WTC11 (cell line): ENCODE results near the gene MORN5. TPM values are rescaled to one million over a fixed set of nuclear protein-coding genes. Genes with fewer than 3 reads are reported as not detected.

Source experiments
- ATAC-seq: fragments of 200-7000 bp; cut with Tn5 transposase; 2 replicates; pipeline ENCODE4 v1.10.0; 2021; ENCODE audit warnings: mild to moderate bottlenecking, moderate library complexity
- CTCF ChIA-PET: fragments of 300-600 bp; sonication (Branson Sonifier 250); formaldehyde crosslinking; loops from one replicate; lab custom pipeline; 2021; ENCODE audit warnings: antibody characterized with exemption; lab: Charles Lee
- POLR2A ChIA-PET: fragments of 350-600 bp; sonication (Branson Sonifier 250); formaldehyde crosslinking; loops from one replicate; lab custom pipeline; 2021; ENCODE audit warnings: antibody characterized with exemption; lab: Charles Lee
- DNase-seq: peaks from one replicate; pipeline ENCODE4 v3.0.0; 2021; ENCODE audit warnings: low spot score
- H3K27ac Mint-ChIP-seq: 2 replicates; pipeline ENCODE4 v1.8.0; 2021; ENCODE audit warnings: mixed read lengths
- H3K27me3 Mint-ChIP-seq: 2 replicates; pipeline ENCODE4 v1.8.0; 2021; ENCODE audit warnings: low read depth, mild to moderate bottlenecking, moderate library complexity, mixed read lengths
- H3K36me3 Mint-ChIP-seq: 2 replicates; pipeline ENCODE4 v1.8.0; 2021; ENCODE audit warnings: mixed read lengths
- H3K4me1 Mint-ChIP-seq: 2 replicates; pipeline ENCODE4 v1.8.0; 2022; ENCODE audit warnings: mixed read lengths
- H3K4me3 Mint-ChIP-seq: 2 replicates; pipeline ENCODE4 v1.8.0; 2021; ENCODE audit warnings: mild to moderate bottlenecking, moderate library complexity, mixed read lengths
- H3K9me3 Mint-ChIP-seq: 2 replicates; pipeline ENCODE4 v1.8.0; 2021; ENCODE audit warnings: mixed read lengths
- ATF1 ChIP-seq: sonication (generic); formaldehyde crosslinking; IDR thresholded peaks from 2 replicates; pipeline ENCODE4 v1.8.1; 2023; ENCODE audit warnings: mild to moderate bottlenecking, moderate library complexity, missing genetic modification reagents
- ELF4 ChIP-seq: sonication (generic); formaldehyde crosslinking; IDR thresholded peaks from 2 replicates; pipeline ENCODE4 v1.8.1; 2022; ENCODE audit warnings: low read depth, mild to moderate bottlenecking, moderate library complexity, missing genetic modification reagents
- GTF2I ChIP-seq: fragments of 250-450 bp; sonication (Bioruptor Pico); conservative IDR thresholded peaks from 2 replicates; pipeline ENCODE4 v1.4.0; 2021; ENCODE audit warnings: mild to moderate bottlenecking
- MXD4 ChIP-seq: fragments of 250-450 bp; sonication (Bioruptor Pico); IDR thresholded peaks from 2 replicates; pipeline ENCODE4 v1.8.0; 2021; ENCODE audit warnings: mild to moderate bottlenecking, moderate library complexity, borderline replicate concordance
- SP1 ChIP-seq: sonication (generic); formaldehyde crosslinking; conservative IDR thresholded peaks from 2 replicates; pipeline ENCODE4 v1.8.1; 2022; ENCODE audit warnings: missing genetic modification reagents
- TCF7 ChIP-seq: sonication (generic); formaldehyde crosslinking; IDR thresholded peaks from 2 replicates; pipeline ENCODE4 v1.8.0; 2022; ENCODE audit warnings: mild to moderate bottlenecking, low read depth, missing genetic modification reagents, moderate library complexity
- ZNF317 ChIP-seq: sonication (generic); formaldehyde crosslinking; IDR thresholded peaks from 2 replicates; pipeline ENCODE4 v1.8.1; 2023; ENCODE audit warnings: low read depth, mild to moderate bottlenecking, moderate library complexity, missing genetic modification reagents, borderline replicate concordance
- total RNA-seq: library from RNA; stranded (reverse); gene quantifications from 3 replicates; pipeline ENCODE4 v1.2.3, GENCODE V29; 2021
- TF ChIP-seq, protein P1 (sequence below): fragments of 250-450 bp; sonication (Bioruptor Pico); IDR thresholded peaks from 2 replicates; pipeline ENCODE4 v1.9.0; 2021; ENCODE audit warnings: mild to moderate bottlenecking, borderline replicate concordance
- TF ChIP-seq, protein P2 (sequence below): sonication (generic); formaldehyde crosslinking; IDR thresholded peaks from 2 replicates; pipeline ENCODE4 v1.8.1; 2023; ENCODE audit warnings: mild to moderate bottlenecking, moderate library complexity, missing genetic modification reagents
- TF ChIP-seq, protein P3 (sequence below): sonication (generic); formaldehyde crosslinking; conservative IDR thresholded peaks from 2 replicates; pipeline ENCODE4 v1.8.1; 2023; ENCODE audit warnings: mild to moderate bottlenecking, low read depth, missing genetic modification reagents, moderate library complexity
- TF ChIP-seq, protein P4 (sequence below): sonication (generic); formaldehyde crosslinking; IDR thresholded peaks from 2 replicates; pipeline ENCODE4 v1.8.1; 2023; ENCODE audit warnings: mild to moderate bottlenecking, missing genetic modification reagents, moderate library complexity
- TF ChIP-seq, protein P5 (sequence below): sonication (generic); formaldehyde crosslinking; IDR thresholded peaks from 2 replicates; pipeline ENCODE4 v1.8.1; 2022; ENCODE audit warnings: mild to moderate bottlenecking, missing genetic modification reagents, moderate library complexity, borderline replicate concordance
- TF ChIP-seq, protein P6 (sequence below): sonication (generic); formaldehyde crosslinking; IDR thresholded peaks from 2 replicates; pipeline ENCODE4 v1.8.1; 2022; ENCODE audit warnings: low read depth, missing genetic modification reagents, borderline replicate concordance

Gene MORN5
- total RNA-seq, 1 experiment from 2014 or later: not detected

DNA sequence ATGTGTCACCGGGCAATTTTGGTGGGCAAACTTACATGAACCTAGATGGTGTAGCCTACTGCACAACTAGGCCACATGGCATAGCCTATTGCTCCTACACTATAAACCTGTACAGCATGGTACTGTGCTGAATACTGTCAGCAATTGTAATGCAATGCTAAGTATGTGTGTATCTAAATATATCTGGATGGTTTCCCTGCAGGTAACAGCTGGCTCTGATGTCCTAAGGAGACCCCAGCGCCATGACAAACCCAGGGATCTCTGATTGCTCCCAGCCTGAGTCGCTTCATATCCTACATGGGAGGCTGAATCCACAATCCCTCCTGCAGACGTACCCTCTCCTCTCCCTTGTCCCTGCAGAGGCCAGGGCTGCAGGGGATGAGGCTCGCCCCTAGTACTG, 40.0 kb upstream of the MORN5 start (continued):
- TF ChIP-seq, protein P1, sequence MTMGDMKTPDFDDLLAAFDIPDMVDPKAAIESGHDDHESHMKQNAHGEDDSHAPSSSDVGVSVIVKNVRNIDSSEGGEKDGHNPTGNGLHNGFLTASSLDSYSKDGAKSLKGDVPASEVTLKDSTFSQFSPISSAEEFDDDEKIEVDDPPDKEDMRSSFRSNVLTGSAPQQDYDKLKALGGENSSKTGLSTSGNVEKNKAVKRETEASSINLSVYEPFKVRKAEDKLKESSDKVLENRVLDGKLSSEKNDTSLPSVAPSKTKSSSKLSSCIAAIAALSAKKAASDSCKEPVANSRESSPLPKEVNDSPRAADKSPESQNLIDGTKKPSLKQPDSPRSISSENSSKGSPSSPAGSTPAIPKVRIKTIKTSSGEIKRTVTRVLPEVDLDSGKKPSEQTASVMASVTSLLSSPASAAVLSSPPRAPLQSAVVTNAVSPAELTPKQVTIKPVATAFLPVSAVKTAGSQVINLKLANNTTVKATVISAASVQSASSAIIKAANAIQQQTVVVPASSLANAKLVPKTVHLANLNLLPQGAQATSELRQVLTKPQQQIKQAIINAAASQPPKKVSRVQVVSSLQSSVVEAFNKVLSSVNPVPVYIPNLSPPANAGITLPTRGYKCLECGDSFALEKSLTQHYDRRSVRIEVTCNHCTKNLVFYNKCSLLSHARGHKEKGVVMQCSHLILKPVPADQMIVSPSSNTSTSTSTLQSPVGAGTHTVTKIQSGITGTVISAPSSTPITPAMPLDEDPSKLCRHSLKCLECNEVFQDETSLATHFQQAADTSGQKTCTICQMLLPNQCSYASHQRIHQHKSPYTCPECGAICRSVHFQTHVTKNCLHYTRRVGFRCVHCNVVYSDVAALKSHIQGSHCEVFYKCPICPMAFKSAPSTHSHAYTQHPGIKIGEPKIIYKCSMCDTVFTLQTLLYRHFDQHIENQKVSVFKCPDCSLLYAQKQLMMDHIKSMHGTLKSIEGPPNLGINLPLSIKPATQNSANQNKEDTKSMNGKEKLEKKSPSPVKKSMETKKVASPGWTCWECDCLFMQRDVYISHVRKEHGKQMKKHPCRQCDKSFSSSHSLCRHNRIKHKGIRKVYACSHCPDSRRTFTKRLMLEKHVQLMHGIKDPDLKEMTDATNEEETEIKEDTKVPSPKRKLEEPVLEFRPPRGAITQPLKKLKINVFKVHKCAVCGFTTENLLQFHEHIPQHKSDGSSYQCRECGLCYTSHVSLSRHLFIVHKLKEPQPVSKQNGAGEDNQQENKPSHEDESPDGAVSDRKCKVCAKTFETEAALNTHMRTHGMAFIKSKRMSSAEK: no peak
- no peak for TF ChIP-seq ZNF317 (CRISPR knock-in tag)
- TF ChIP-seq, protein P2, sequence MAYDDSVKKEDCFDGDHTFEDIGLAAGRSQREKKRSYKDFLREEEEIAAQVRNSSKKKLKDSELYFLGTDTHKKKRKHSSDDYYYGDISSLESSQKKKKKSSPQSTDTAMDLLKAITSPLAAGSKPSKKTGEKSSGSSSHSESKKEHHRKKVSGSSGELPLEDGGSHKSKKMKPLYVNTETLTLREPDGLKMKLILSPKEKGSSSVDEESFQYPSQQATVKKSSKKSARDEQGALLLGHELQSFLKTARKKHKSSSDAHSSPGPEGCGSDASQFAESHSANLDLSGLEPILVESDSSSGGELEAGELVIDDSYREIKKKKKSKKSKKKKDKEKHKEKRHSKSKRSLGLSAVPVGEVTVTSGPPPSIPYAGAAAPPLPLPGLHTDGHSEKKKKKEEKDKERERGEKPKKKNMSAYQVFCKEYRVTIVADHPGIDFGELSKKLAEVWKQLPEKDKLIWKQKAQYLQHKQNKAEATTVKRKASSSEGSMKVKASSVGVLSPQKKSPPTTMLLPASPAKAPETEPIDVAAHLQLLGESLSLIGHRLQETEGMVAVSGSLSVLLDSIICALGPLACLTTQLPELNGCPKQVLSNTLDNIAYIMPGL (CRISPR knock-in tag): no peak
- TF ChIP-seq TCF7 (CRISPR knock-in tag): no peak
- TF ChIP-seq, protein P3, sequence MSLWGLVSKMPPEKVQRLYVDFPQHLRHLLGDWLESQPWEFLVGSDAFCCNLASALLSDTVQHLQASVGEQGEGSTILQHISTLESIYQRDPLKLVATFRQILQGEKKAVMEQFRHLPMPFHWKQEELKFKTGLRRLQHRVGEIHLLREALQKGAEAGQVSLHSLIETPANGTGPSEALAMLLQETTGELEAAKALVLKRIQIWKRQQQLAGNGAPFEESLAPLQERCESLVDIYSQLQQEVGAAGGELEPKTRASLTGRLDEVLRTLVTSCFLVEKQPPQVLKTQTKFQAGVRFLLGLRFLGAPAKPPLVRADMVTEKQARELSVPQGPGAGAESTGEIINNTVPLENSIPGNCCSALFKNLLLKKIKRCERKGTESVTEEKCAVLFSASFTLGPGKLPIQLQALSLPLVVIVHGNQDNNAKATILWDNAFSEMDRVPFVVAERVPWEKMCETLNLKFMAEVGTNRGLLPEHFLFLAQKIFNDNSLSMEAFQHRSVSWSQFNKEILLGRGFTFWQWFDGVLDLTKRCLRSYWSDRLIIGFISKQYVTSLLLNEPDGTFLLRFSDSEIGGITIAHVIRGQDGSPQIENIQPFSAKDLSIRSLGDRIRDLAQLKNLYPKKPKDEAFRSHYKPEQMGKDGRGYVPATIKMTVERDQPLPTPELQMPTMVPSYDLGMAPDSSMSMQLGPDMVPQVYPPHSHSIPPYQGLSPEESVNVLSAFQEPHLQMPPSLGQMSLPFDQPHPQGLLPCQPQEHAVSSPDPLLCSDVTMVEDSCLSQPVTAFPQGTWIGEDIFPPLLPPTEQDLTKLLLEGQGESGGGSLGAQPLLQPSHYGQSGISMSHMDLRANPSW: no peak
- TF ChIP-seq GTF2I: no peak
- no peak for TF ChIP-seq ATF1 (CRISPR knock-in tag)
- TF ChIP-seq, protein P4, sequence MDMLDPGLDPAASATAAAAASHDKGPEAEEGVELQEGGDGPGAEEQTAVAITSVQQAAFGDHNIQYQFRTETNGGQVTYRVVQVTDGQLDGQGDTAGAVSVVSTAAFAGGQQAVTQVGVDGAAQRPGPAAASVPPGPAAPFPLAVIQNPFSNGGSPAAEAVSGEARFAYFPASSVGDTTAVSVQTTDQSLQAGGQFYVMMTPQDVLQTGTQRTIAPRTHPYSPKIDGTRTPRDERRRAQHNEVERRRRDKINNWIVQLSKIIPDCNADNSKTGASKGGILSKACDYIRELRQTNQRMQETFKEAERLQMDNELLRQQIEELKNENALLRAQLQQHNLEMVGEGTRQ (CRISPR knock-in tag): no peak
- TF ChIP-seq, protein P5, sequence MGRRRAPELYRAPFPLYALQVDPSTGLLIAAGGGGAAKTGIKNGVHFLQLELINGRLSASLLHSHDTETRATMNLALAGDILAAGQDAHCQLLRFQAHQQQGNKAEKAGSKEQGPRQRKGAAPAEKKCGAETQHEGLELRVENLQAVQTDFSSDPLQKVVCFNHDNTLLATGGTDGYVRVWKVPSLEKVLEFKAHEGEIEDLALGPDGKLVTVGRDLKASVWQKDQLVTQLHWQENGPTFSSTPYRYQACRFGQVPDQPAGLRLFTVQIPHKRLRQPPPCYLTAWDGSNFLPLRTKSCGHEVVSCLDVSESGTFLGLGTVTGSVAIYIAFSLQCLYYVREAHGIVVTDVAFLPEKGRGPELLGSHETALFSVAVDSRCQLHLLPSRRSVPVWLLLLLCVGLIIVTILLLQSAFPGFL: no peak

DNA sequence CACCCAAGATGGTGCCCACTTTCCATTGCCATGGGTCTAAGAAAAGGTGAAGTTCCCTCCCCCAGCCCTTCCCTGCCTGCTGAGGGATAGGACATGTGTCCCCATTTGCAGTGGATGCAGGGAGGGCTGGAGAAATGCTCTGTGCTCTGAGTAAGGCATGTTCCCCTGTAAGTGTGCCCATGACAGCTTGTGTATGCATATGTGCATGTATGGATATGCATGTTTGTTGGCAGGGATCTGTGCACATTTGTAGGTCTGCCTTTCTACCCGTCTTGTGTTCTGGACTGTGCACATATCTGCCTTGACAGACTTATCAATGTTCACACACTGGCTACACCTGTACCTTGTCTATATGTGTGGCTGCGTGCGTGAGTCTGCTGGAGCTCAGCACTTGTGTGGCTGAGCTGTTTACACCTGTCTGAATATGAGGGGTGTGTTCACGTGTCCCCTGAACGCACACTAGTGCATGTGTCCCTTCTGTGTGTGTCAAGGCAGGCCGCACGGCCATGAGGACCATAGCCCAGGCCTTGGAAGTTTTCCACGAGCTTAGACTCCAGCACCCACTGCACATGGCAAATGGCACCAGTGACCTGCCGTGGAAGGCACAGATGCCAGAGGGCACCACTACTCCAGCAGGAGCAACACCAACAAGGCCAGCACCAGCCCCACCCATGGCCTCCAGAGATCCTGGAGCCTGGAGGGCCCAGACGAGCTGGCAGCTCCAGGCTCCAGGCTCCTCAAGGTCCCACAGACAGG, 39.2 kb upstream of the MORN5 start:
- ATAC-seq: no peak
- Mint-ChIP-seq H3K27me3 (peaks cover 13% of the 10 kb centered on the region), H3K27ac (no peak overlapping the region; the same call in 1 of the 2 replicates)

More for the DNA sequence above, 39.2 kb upstream of the MORN5 start:
- H3K9me3 Mint-ChIP-seq: no peaks in the 10 kb centered on the region
- TF ChIP-seq, protein P2 (CRISPR knock-in tag): no peak
- TF ChIP-seq SP1 (CRISPR knock-in tag) (no peak), MXD4 (CRISPR knock-in tag) (no peak), ELF4 (CRISPR knock-in tag) (no peak)
- TF ChIP-seq, protein P6, sequence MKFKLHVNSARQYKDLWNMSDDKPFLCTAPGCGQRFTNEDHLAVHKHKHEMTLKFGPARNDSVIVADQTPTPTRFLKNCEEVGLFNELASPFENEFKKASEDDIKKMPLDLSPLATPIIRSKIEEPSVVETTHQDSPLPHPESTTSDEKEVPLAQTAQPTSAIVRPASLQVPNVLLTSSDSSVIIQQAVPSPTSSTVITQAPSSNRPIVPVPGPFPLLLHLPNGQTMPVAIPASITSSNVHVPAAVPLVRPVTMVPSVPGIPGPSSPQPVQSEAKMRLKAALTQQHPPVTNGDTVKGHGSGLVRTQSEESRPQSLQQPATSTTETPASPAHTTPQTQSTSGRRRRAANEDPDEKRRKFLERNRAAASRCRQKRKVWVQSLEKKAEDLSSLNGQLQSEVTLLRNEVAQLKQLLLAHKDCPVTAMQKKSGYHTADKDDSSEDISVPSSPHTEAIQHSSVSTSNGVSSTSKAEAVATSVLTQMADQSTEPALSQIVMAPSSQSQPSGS (CRISPR knock-in tag): no peak
- TF ChIP-seq, all 79 proteins: peak for 0
- DNase-seq: no peak
- CTCF ChIA-PET: interaction anchor here (1.2 to 24.3 kb wide), 7 partner anchors 23 to 236 kb away, joined by 4 to 627 read pairs (median 28); no protein-coding TSS in a partner anchor
- peaks cover 20% of the 10 kb centered on the region for H3K4me1 Mint-ChIP-seq
- H3K4me3 Mint-ChIP-seq: no peak overlapping the region
- H3K36me3 Mint-ChIP-seq: no peaks in the 10 kb centered on the region
- POLR2A ChIA-PET: no interaction called here
